Measurements from ENCODE around the gene ARID1A.

Gene ARID1A

GRCh38 chr1:26784023-26784871 is 88.4 kb downstream of the ARID1A start:
- peak; percentile 38 to 97 for DNase-seq (ENCODE audit: low read depth in 1 of 2, low spot score in 1 of 2)
- in situ Hi-C loops (cut with HindIII; ENCODE audit: low pct_unique_long_range_greater_than_20kb, low sequenced_read_pairs) = no loop called here
- TF ChIP-seq JUND (IDR thresholded peaks at IDR 0.05; ENCODE audit: low read depth) = no peak

- no peak for DNase-seq (ENCODE audit: low read depth in 1 of 2, low spot score in 1 of 2)
- in situ Hi-C loops (cut with HindIII; ENCODE audit: low pct_unique_long_range_greater_than_20kb, low sequenced_read_pairs) = no loop called here
- TF ChIP-seq JUND (IDR thresholded peaks at IDR 0.05; ENCODE audit: low read depth) = no peak
These were observed 89.1 kb downstream of the ARID1A start for GRCh38 chr1:26784886-26785285.

- no peak for DNase-seq (ENCODE audit: low read depth in 1 of 2, low spot score in 1 of 2)
- in situ Hi-C loops (cut with HindIII; ENCODE audit: low pct_unique_long_range_greater_than_20kb, low sequenced_read_pairs) = no loop called here
These were observed 90.0 kb downstream of the ARID1A start for GRCh38 chr1:26785611-26786436.

GRCh38 chr1:26786437-26787380 is 90.9 kb downstream of the ARID1A start:
- in situ Hi-C loops (cut with HindIII; ENCODE audit: low pct_unique_long_range_greater_than_20kb, low sequenced_read_pairs) = no loop called here
- peak in 1 of 2 experiments; percentile 67 for DNase-seq (ENCODE audit: low read depth in 1 of 2, low spot score in 1 of 2)
- peak; percentile 27; the same call in 1 of the 2 replicates for TF ChIP-seq JUND (IDR thresholded peaks at IDR 0.05; ENCODE audit: low read depth)

More at GRCh38 chr1:26785611-26786436, 90.0 kb downstream of the ARID1A start:
- no peak for TF ChIP-seq JUND (IDR thresholded peaks at IDR 0.05; ENCODE audit: low read depth)

GRCh38 chr1:26787381-26787705 is 91.5 kb downstream of the ARID1A start:
- in situ Hi-C loops (cut with HindIII; ENCODE audit: low pct_unique_long_range_greater_than_20kb, low sequenced_read_pairs) = no loop called here
- no peak for DNase-seq (ENCODE audit: low read depth in 1 of 2, low spot score in 1 of 2)
- TF ChIP-seq JUND (IDR thresholded peaks at IDR 0.05; ENCODE audit: low read depth) = no peak

- in situ Hi-C loops (cut with HindIII; ENCODE audit: low pct_unique_long_range_greater_than_20kb, low sequenced_read_pairs) = no loop called here
- peak; percentile 67 to 81 for DNase-seq (ENCODE audit: low read depth in 1 of 2, low spot score in 1 of 2)
- TF ChIP-seq JUND (IDR thresholded peaks at IDR 0.05; ENCODE audit: low read depth) = no peak
These were observed 92.1 kb downstream of the ARID1A start, which contains the start of gene PIGV for GRCh38 chr1:26787706-26788514. Gene PIGV, plus strand, starts transcription at chr1:26787950. Its CDS starts 2,866 bp downstream, at chr1:26790816.

- no peak for TF ChIP-seq JUND (IDR thresholded peaks at IDR 0.05; ENCODE audit: low read depth)
- in situ Hi-C loops (cut with HindIII; ENCODE audit: low pct_unique_long_range_greater_than_20kb, low sequenced_read_pairs) = no loop called here
- no peak for DNase-seq (ENCODE audit: low read depth in 1 of 2, low spot score in 1 of 2)
These were observed 92.6 kb downstream of the ARID1A start for GRCh38 chr1:26788515-26788785.

- peak; percentile 63 to 84 for DNase-seq (ENCODE audit: low read depth in 1 of 2, low spot score in 1 of 2)
- in situ Hi-C loops (cut with HindIII; ENCODE audit: low pct_unique_long_range_greater_than_20kb, low sequenced_read_pairs) = no loop called here
- TF ChIP-seq JUND (IDR thresholded peaks at IDR 0.05; ENCODE audit: low read depth) = no peak
These were observed 93.2 kb downstream of the ARID1A start for GRCh38 chr1:26788836-26789611.

- no peak for DNase-seq (ENCODE audit: low read depth in 1 of 2, low spot score in 1 of 2)
- TF ChIP-seq JUND (IDR thresholded peaks at IDR 0.05; ENCODE audit: low read depth) = no peak
- in situ Hi-C loops (cut with HindIII; ENCODE audit: low pct_unique_long_range_greater_than_20kb, low sequenced_read_pairs) = no loop called here
These were observed 93.7 kb downstream of the ARID1A start for GRCh38 chr1:26789612-26789865.

GRCh38 chr1:26789931-26790330 is 94.1 kb downstream of the ARID1A start:
- no peak for TF ChIP-seq JUND (IDR thresholded peaks at IDR 0.05; ENCODE audit: low read depth)
- no peak for DNase-seq (ENCODE audit: low read depth in 1 of 2, low spot score in 1 of 2)
- in situ Hi-C loops (cut with HindIII; ENCODE audit: low pct_unique_long_range_greater_than_20kb, low sequenced_read_pairs) = no loop called here

GRCh38 chr1:26790551-26790953 is 94.7 kb downstream of the ARID1A start:
- no peak for DNase-seq (ENCODE audit: low read depth in 1 of 2, low spot score in 1 of 2)
- no peak for TF ChIP-seq JUND (IDR thresholded peaks at IDR 0.05; ENCODE audit: low read depth)
- in situ Hi-C loops (cut with HindIII; ENCODE audit: low pct_unique_long_range_greater_than_20kb, low sequenced_read_pairs) = no loop called here

Data from T47D (cell line).